Embryonic facial prominence (tissue), 1 donor: ENCODE data around the gene CAPN7.

Experiments used
- DNase-seq: peaks from one replicate; pipeline ENCODE4 v3.0.0-alpha.2; 2016; ENCODE audit errors: extremely low spot score

Gene CAPN7

DNA sequence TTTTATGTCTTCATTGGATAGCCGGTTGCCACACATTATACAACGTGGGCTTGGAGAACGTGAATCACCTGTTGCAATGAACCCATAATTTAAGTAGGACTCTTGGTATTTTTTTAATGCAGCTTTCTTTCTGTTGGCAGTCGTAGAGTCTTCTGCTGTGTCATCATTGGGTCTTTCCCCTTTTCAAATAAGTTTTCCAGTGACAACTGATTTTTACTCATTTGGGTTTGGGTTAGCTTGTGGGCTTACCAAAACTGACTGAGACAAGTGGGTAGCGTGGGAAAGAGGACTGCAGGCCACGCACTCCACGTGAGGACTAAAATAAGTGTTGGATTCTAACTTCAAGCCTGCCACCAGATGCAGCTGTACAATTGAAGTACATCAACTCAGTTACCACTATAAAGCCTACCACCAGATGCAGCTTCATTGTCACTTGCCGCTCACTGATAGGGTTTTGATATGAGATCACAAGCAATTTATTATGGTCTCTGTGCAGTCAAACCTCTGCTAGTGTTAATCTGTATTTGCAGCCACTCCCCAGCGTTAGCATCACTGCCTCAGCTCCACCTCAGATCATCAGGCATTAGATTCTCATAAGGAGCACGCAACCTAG, 6.4 kb upstream of the CAPN7 start:
- DNase-seq, result no peak

DNA sequence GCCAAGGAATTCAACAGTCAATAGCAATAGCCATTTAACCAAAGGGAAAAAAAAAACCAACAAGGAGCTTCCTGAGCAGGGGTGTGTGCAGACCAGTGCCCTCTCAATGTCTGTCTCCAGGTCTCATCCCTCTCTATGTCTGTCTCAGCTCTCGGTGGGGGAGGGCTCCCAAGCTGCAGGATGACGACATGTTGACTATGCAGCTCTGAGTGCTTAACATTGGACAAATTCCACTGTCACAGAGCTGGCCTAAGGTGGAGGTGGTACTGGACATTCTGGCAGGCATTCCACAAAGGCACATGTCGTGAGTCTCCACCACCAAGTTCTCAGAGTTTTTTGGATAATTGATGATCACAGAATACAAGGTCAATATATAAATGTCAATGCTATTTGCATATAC, 2.0 kb upstream of the CAPN7 start:
- DNase-seq, result no peak

DNA sequence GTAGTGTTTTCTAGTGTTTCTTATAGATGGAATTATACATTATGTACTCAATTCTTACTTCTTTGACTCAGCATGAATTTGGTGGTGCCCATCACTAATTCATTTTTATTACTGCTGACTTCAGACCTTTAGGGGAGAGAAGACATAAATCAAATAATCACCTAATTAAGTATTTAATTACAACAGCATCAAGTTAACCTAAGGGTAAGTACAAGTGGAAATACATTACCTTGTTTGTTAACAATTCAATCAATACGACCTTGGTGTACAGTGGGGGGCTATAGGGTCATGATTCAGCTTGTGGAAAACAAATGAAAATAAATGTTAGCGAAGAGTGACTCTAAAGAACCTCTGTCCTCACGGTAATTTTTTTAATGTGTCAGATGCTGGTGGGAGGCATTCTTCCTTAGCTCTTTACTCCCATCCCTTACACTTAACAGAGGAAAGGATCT, 538 bp upstream of the CAPN7 start:
- no peak for DNase-seq

DNA sequence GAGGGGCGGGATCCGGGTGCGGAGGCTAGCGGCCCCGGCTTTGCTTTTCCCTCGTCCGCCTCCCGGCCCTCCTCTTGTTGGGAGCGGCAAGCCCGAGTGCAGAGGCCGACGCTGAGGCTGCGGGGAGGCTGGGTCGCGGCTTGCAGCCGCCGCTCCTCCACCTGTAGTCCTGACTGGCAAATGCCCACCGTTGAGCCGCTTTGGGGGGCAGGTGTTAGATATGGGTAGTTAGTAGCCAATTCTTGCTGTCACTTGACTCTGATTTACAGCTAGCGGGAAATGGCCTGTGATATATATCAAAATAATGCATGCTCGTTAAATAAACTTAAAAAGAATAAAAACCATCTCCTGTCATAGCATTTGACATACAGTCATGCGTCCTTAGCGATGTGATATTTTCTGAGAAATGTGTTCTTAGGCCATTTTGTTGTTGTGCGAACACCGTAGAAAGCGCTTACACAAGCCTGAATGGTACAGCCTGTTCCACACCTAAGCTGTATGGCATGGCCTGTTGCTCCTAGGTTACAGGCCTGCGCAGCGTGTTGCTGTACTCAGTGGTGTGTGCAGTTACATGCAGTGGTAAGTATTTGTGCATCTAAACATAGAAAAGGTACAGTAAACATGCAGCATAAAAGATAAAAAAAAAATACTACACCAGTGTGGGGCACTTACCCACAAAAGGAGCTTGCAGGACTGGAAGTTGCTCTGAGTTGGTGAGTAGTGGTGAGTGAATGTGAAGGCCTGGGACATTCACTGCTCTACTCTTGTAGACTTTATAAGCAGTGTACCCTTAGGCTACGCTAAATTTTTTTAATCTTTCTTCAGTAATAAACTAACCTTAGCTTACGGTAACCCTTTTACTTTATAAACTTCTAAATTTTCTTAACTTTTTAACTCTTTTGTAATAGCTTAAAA, 873 bp downstream of the CAPN7 start:
- DNase-seq, result no peak

DNA sequence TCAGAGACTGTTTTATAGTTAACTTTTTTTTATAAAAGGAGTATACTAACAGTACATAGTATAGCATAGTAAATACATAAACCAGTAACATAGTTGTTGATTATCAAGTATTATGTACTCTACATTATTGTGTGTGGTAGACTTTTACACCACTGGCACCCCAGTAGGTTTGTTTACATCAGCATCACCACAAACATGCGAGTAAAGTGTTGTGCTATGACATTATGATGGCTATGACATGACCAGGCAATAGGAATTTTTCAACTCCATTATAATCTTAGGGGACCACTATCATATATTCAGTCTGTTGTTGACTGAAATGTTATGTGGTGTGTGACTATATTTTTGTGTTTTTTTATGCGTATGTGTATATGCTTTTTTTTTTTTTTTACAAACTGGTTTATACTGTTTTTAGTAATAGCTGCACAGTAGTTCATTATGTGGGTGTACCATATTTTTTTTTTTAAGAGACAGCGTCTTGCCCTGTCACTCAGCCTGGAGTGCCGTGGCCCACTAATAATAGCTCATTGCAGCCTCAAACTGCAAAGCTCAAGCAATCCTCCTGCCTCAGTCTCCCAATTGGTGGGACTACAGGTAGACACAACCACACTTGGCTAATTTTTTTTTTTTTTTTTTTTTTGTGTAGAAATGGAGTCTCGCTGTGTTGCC, 1.9 kb downstream of the CAPN7 start:
- no peak for DNase-seq

DNA sequence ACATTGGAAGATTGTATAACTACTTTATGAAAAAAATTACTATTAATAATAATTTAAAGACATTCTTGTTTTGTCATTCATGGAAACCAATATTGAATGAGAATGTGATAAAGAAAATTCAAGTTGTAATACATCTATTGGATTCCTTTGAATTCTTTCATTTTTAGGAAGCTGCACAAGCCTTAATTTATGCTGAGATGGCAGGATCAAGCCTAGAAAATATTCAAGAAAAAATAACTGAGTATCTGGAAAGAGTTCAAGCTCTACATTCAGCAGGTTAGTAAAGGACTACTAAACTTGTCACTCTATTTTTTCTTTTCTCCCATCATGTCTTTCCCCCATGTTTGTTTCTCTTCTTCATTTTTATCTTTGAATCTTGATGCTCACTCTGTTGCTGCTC, 5.9 kb downstream of the CAPN7 start:
- DNase-seq, result no peak

DNA sequence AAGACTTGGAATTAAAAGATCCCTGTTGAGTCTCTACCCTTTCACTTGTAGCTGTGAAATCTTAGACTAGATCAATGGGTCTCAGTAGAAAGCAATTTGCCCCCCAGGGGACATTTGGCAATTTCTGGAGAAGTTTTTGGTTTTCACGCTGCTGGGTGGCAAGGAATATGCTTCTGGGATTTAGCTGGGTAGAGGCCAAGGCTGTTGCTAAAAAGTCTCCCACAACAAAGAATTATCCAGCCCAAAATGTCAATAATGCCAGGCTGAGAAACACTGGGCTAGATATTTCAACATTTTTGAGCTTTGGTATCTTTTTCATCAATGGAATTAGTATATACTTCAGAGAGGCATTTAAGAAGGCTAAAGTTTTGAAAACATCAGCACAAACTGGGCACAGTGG, 8.7 kb downstream of the CAPN7 start:
- DNase-seq, result no peak

DNA sequence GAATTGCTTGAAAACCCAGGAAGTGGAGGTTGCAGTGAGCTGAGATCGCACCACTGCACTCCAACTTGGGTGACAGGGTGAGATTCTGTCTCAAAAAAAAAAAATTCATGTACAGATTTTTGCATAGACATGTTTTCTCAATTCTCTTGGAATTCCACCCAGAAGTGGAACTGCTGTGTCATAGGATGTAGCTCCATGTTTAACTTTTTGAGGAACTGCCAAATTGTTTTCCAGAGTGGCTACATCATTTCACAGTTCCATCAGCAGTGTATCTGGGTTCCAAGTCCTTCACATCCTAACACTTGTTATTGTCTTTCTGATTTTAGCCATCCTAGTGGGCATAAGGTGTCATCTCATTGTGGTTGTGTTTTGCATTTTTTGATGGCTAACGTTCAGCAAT, 9.9 kb downstream of the CAPN7 start:
- DNase-seq, result no peak

DNA sequence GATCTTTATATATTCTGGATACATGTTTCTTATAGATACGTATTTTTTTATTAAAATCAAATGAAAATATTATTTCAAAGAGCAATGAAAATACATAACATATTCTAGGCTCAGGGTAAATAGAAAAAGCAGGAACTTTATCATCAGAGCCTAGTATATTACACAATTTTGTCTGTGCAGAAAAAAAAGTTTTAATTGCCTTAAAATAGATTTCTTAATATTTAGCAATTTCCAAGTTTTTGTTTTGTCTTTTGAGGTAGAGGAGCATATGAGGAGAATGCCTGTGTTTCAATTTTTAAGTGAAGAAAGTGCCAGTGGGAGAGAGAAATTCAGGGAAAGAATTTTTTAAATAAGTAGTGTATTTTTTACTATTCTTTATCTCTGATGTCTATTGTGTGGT, 10.5 kb downstream of the CAPN7 start:
- no peak for DNase-seq

DNA sequence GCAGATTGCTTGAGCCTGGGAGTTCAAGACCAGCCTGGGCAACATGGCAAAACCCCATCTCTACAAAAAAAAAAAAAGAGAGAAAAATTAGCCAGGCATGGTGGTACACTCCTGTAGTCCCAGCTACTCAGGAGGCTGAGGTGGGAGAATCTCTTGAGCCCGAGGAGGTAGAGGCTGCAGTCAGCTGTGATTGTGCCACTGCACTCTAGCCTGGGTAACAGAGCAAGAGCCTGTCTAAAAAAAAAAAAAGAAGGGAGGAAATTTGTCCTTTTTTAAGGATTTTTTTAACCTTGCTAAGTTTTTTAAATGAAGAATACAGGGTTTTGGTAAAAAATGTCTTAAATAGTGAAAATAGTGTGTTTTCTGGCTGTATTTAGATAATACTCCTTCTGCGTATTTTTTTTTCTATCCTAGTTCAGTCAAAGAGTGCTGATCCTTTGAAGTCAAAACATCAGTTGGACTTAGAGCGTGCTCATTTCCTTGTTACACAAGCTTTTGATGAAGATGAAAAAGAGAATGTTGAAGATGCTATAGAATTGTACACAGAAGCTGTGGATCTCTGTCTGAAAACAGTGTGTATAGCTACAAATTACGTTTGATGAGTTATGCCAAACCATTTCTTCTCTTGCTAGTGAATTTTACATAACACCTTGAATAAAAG, 11.1 kb downstream of the CAPN7 start:
- DNase-seq, result no peak

DNA sequence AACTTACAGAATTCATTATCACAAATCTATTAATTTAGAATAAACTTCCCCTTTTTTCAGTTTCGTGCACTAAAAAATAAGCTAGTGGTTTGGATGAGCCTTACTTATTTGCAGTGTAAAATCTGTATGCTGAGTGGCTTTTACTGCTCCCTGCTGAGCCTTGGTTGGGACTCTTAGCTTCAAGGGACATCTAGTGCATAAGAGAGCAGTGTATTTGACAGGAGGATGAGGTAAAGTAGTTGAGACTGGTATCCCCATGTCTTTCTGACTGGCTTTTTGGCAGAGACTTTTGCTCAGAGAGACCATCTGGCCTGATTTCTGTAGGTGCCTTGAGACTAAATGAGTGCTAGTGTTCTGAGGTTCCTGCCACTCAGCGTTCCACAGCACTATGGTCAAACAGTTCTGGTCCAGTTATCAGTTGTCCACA, 11.8 kb downstream of the CAPN7 start:
- DNase-seq, result no peak

DNA sequence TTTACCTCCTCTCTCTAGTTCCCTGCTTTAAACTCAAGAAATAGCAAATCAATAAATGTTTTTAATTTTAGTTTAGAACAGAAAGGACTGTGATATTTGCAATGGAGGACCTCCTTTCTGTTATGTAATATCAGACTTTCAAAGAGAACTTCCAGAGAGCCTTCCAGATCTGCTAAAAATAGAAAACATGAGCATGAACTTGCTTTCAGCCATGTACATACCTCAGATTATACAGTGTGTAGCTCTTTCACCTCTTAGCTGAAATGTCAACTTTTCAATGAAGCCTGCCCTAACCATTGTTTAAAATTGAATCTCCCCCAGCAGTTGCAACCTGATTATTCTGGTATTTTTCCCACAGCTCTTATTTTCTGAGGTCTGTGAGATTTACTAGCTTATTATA, 12.6 kb downstream of the CAPN7 start:
- DNase-seq, result no peak

DNA sequence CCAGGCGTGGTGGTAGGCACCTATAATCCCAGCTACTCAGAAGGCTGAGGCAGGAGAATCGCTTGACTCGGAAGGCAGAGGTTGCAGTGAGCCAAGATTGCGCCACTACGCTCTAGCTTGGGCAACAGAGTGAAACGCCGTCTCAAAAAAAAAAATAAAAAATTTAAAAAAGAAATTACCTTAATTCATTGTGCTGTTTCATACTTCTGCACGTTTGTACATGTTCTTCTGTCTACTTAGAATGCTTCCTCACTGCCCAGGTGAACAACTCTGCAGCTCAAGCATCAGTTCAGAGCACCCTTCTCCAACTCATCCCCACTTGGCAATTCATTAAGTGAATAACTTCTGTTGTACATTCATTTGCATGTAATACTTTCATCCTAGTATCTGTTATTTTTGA, 14.0 kb downstream of the CAPN7 start:
- no peak for DNase-seq

DNA sequence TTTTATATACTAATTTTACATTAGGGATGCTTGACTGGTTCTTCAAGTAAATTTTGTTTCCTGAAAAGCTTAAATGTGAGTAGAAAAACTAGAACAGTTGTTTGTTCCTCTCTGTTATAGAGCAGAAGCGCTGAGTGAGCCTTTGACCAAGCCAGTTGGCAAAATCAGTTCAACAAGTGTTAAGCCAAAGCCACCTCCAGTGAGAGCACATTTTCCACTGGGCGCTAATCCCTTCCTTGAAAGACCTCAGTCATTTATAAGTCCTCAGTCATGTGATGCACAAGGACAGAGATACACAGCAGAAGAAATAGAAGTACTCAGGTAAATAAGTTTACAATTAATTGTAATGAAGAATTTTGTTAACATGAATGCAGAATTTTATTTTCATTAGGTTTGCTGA, 14.6 kb downstream of the CAPN7 start:
- DNase-seq, result no peak

DNA sequence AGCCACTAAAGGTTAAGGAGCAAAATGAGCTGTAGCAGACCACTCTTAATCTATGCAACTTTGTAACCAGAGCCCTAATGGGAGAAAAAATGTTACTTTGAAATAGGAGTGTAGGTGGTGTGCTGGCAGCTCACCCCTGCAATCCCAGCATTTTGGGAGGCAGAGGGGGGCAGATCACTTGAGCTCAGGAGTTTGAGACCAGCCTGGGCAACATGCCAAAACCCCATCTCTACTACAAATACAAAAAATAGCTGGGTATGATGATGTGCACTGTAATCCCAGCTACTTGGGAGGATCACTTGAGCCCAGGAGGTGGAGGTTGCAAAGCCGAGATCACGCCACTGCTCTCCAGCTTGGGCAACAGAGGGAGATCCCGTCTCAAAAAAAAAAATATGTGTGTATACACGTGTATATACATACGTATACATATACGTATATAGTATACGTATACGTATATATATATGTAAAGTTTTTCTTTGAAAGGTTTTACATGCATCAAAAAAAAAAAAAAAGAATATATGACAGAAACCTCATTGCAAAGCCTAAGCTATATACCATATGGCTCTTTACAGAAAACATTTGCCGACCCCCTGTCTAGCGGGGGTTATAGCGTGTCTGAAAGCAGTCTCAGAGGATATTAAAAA, 15.7 kb downstream of the CAPN7 start:
- DNase-seq, result no peak

DNA sequence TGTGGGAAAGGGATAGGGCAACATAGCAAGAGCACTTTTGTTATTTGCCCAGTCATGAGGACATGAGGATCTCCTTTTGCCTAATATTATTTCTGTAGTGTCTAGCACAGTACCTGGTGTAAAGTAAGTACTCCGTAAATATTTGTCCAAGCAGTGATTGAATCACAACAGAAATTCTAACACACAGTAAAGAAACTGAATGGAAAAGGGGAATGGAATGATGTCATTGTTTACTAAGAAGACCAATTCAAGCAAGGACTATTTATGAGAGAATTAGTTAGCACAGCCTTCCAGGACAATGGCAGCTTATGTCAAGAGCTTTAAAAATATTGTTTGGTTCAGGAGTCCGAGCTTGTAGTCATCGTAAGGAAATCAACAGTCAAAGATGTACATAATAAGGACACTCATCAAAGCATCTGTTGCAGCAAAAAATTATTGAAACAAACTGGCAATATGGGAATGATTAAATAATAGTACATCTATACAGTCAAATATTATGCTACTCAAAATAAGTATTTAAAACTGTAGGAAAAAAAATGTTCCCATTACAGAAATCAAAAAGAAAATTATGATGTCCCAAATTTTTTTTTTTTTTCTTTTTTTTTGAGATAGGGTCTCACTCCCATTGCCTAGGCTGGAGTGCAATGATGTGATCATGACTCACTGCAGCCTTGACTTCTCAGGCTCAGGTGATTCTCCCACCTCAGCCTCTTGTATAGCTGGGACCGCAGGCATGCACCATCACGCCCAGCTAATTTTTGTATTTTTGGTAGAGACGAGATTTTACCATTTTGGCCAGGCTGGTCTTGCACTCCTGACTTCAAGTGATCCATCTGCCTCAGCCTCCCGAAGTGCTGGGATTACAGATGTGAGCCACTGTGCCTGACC, 17.9 kb downstream of the CAPN7 start:
- DNase-seq, result no peak

DNA sequence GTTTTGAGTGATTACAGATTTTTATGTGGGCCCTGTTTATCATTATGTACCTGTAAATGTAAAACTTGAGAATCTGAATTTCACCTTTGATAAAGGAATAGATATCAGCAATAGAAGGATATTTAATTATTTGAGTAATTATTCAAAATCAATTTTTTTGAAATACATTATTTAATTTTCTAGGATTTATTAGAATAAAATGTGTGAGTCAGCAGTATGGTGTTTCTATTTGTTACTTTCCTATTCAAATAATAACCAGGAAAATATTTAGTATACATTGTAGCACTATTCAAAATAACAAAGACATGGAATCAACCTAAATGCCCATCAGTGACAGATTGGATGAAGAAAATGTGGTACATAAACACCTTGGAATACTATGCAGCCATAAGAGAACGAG, 22.1 kb downstream of the CAPN7 start:
- no peak for DNase-seq

DNA sequence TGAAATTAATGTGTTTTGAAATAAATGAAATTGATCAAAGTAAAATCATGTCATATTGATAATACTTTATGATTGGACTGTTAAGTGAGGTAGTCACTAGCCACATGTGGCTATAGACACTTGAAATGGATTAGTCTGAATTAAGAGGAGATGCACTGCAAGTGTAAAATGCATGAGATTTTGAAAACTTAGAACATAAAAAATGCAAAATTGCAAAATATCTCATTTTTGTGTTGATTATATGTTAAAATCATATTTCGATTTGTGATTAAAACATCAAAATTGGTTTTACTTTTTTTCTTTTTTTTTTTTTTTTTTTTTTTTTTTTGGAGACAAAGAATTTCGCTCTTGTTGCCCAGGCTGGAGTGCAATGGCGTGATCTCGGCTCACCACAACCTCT, 23.2 kb downstream of the CAPN7 start:
- no peak for DNase-seq

DNA sequence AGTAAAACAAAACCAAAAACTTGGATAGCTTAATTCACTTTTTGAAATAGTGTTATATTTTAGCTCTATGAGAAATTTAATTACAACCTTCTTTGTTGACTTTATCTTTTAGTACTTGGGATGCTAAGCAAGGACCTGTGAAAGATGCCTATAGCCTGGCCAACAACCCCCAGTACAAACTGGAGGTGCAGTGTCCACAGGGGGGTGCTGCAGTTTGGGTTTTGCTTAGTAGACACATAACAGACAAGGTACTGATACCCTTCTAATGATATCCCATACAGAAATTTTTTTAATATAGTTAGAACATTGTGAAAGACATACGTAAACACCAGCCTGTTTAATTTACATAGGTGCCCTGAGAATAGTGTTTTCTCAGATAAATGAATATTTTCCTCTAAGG, 35.3 kb downstream of the CAPN7 start:
- no peak for DNase-seq

DNA sequence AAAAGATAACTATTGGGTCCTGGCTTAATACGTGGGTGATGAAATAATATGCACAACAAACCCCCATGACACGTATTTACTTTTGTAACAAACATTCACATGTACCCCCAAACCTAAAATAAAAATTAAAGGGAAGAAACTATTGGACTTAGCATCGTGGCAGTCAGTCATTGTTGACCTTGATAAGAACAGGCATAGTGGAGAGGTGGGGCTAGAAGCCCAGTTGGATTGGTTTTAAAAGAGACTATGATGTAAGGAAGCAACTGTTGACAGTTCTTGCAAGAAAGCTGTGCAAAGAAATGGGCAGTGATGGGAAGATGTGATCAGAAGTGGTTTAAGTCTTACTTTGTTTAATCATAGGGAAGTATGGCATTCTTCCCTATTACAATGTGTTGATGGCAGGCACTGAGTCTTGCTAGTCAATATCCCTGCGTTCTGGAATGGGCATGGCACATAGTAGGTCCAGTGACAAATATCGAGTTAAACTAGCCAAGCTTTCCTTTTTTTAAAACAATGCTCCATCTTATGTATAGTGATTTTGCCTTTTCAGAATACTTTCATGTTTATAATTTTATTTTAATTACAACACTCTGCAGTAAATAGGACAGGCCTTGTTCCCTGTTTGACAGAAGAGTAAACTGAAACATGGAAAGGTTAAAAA, 37.9 kb downstream of the CAPN7 start:
- no peak for DNase-seq
